HG03378 (cell line): Measurements from ENCODE around the gene TASOR2.

ENCODE experiments used
- ATAC-seq: cut with Tn5 transposase; IDR thresholded peaks from one replicate; pipeline ENCODE4 v1.9.1; 2021; ENCODE audit warnings: mild to moderate bottlenecking, moderate library complexity; ENCODE audit not compliant: unreplicated experiment

Gene TASOR2

DNA sequence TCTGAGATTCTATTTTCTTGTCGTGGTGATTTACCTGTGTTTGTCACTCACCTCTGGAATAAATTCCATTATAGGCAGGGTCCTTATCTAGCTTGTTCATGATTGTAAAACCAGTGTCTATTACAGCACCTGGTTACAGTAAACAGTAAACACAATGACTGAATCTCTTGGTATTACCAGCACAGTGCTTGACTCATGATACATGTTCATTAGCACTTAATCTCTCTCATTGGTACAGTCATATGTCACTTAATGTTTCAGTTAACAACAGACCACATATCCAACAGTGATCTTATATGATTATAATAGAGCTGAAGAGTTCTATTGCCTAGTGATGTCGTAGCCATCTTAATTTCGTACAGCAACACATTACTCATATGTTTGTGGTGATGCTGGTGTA is 1.6 kb upstream of the TASOR2 start:
- no peak for ATAC-seq

- peak; percentile 50 for ATAC-seq
Observed at GRCh38 chr10:5684971-5685763, 529 bp downstream of the TASOR2 start.

GRCh38 chr10:5685764-5686240 is 1.2 kb downstream of the TASOR2 start:
- no peak for ATAC-seq

- ATAC-seq: no peak
Observed at GRCh38 chr10:5688587-5688986, 3.9 kb downstream of the TASOR2 start.

DNA sequence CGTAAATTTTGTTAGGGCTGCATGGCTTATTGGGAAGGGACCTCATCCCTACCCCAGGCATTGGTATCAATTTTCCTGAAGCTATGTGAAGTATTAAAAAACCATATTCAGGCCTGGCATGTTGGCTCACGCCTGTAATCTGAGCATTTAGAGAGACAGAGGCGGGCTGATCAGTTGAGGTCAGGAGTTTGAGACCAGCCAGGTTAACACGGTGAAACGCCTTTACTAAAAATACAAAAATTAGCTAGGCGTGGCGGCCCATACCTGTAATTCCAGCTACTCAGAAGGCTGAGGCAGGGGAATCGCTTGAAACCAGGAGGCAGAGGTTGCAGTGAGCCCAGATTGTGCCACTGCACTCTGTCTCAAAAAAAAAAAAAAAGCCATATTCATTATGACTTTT is 7.1 kb downstream of the TASOR2 start:
- ATAC-seq: no peak

- ATAC-seq: peak; percentile 51
Observed at GRCh38 chr10:5692461-5693358, 8.1 kb downstream of the TASOR2 start.

DNA sequence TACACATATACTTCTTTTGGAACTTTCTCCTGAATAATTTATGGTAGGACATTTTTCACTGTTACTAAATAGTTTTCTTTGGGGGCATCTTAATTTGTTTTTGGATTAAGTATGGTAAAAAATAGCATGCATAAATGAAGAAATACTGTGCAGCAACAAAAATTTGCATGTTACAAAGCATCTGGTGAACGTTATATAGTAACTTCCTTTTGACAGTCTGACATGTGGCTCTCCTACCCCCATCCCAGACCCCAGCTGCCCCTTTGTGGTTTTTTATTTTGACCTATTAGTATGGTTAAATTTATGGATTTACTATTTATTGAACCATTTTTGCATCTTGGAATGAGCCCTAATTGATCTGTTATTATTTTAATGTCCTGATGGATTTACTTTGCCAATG is 9.9 kb downstream of the TASOR2 start:
- ATAC-seq: no peak

DNA sequence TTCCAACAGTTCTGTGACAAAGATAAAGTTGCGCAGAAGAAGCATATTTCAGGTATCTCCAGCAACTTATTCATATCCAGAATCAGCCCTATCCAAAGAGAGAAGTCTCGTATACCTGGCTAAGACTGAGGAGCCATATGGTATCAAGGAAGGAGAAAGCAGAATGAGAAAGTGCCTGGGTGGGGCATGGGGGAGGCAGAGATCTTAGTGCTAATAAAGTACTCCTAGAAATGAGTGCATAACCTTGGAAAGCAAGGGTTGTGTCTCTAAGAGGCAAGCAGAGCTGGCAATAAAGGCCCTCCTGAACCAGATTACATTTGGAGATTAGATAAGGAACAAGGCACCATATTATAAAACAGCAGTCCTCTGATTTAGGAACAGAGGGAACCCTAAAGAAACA is 12.7 kb downstream of the TASOR2 start:
- ATAC-seq: no peak

DNA sequence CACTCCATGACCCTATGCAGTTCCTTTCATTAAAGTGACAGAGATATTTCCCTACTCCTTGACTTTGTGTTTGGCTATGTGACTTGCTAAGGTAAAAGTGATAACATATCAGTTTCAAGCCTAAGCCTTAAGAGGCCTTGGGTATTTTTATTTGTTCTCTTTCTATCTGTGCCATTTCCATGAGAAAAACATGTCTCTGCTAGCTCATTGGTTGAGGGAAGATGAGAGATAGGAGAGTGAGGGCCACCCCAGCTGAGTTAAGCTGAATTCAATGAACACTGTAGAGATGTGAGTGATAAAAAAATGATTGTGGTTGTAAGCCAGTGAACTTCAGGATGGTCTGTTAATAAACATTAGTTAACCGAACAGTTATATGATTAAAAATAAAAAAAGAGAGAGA is 13.4 kb downstream of the TASOR2 start:
- no peak for ATAC-seq

DNA sequence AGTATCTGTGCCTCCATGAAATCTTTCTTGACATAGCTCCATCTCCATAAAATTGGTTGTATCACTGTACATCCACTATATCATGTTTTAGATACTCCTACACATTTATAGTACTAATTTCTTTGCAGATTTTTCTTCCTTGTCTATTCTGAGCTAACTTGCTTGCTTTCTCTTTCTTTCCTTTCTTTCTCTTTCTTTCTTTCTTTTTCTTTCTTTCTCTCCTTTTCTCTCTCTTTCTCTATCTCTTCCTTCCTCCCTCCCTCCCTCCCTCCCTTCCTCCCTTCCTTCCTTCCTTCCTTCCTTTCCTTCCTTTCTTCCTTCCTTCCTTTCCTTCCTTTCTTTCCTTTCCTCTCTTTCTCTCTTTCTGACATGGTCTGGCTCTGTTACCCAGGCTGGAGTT is 23.7 kb downstream of the TASOR2 start:
- no peak for ATAC-seq

DNA sequence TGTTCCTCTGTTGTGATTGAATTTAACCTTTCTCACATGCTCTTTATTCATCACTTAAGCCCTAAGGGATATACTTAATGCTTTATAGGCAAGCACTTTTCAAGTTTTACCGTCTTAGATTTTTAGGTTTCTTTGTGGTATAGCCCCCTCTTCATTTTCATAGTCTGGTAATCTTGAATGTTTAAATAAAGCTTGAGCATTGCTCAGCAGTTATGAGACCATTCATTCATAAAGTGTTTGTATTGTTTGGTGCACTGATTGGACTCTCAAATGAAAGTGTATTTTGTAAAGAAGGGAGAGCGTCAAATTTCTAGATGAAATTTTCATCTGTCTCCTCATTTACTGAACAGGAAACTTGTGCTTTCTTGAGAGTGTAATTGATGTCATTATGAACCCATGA is 25.2 kb downstream of the TASOR2 start:
- ATAC-seq: no peak

DNA sequence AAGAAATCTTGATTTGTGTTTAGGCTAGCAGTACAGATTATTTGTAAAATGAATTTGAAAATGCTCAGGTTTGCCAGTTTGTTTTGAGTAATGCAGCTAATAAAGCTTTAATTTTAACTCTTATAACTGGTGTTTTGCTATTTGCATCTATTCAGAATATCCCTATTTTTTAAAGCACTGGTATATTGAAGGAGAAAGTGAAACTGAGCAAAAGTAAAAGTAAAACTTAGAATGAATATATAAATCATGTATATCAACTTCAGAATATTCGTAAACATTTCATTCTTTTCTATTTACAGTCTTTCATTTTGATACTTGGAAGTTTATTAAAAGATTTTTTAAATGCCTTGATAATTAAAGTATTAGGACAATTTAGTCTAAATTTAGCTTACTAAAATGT is 26.2 kb downstream of the TASOR2 start:
- ATAC-seq: peak; percentile 45

- ATAC-seq: no peak
Observed at GRCh38 chr10:5711642-5712041, 27.0 kb downstream of the TASOR2 start.

DNA sequence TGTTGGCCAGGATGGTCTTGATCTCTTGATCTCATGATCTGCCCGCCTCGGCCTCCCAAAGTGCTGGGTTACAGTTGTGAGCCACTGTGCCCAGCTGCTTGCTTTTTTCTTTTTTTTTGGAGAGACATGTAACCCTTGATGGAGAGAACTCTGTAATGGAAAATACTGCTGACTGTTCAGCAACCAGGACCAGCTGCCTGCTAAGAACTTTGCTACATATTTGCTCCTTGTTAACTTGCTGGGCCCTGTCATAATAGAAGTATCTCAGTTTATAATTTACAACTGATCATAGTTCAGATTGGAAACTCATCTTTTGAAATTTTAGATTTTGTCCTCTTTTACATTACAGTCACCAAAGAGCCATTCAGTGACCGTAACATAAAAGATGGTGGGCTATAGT is 34.9 kb downstream of the TASOR2 start:
- ATAC-seq: no peak

- ATAC-seq: no peak
Observed at GRCh38 chr10:5720182-5720581, 35.5 kb downstream of the TASOR2 start.

DNA sequence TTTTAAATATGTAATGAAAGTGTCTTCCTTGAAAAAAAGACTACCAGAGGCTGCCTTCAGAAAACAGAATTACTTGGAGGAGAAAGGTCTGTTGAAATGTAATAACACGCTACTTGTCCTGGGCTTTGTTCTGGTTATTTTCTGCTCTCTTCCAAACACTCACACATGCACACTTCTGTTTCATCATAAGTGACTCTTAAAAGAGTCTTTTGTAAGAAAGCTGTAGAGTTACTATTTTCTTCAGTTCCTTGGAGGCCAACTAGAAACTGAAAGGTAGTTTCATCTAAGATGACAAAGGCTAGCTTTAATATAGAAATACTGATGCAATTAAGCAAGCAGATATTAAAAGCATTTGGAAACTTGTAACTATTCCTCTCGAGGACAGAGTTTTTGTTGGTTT is 39.1 kb downstream of the TASOR2 start:
- no peak for ATAC-seq

DNA sequence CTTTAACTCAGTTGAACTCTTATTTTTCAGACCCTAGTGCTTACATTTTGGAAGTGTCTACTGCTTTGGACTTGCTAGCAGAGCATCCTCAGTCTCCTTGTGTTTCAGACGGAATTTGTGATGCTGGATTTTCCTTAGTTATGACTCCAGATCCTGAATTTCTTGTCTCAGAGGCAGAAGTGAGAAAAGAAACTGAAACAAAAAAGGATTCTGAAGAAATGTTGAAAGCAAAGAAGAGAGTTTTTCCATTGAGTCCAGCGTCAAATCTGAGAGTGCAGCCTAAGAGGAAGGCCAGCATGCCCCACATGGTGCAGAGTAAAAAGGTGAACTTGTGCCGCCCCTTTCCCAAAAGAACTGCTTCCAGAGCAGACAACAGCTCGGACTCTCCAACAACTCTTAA is 46.1 kb downstream of the TASOR2 start:
- ATAC-seq: no peak

- no peak for ATAC-seq
Observed at GRCh38 chr10:5731559-5731958, 46.9 kb downstream of the TASOR2 start.

DNA sequence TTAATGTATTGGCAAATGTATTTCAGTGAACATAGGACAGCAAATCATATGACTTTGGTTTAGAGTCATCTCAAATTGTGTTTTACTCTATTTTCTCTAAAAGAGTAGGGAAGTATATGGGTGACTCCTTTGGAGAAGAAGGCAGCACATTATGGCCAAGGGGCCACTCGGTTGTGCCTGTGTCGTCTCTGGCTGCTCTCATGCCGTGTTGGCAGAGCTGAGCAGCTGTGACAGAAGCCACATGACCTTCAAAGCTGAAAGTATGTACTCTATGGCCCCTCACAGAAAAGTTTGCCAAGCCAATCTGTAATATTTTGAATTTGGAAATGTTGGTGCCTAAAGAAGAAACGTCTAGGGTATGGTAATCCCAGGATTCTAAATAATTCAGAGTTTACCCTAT is 47.5 kb downstream of the TASOR2 start:
- no peak for ATAC-seq
